ENCODE measurements around the gene MINK1.

DNA sequence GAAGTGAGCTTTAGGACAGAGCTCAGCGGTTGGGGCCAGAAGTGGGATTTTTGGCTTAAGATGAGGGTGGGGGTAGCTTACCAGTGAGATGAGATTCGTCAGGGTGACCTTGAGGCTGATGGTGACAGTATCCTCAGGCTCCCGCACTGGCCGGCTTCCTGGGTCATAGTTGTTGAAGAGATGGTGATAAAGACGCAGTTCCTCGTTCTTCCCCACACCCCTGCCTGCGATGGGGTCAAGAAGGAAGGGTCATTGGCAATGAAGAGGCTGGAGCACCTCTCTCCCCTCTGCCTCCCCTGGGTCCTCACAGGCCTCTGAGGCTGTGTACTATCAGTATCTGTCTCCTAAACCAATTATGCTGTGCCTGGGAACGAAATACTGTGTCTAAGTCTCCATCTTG is 69.4 kb downstream of the MINK1 start:
- TF ChIP-seq, protein P1, sequence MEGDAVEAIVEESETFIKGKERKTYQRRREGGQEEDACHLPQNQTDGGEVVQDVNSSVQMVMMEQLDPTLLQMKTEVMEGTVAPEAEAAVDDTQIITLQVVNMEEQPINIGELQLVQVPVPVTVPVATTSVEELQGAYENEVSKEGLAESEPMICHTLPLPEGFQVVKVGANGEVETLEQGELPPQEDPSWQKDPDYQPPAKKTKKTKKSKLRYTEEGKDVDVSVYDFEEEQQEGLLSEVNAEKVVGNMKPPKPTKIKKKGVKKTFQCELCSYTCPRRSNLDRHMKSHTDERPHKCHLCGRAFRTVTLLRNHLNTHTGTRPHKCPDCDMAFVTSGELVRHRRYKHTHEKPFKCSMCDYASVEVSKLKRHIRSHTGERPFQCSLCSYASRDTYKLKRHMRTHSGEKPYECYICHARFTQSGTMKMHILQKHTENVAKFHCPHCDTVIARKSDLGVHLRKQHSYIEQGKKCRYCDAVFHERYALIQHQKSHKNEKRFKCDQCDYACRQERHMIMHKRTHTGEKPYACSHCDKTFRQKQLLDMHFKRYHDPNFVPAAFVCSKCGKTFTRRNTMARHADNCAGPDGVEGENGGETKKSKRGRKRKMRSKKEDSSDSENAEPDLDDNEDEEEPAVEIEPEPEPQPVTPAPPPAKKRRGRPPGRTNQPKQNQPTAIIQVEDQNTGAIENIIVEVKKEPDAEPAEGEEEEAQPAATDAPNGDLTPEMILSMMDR (IDR thresholded peaks at IDR 0.05): no peak
- TF ChIP-seq ZFX (IDR thresholded peaks at IDR 0.05; ENCODE audit: borderline replicate concordance): no peak

All from 22Rv1 (cell line).